ENCODE measurements around the gene PTPRG. TPM values are rescaled to one million over a fixed set of nuclear protein-coding genes. Genes with fewer than 3 reads are reported as not detected.

PTPRG gene
- total and polyA plus RNA-seq, 2 donors (not counting 3 experiments of a cell fraction or from before 2014, with no cell fraction given): 8.9 to 39.1 TPM

DNA sequence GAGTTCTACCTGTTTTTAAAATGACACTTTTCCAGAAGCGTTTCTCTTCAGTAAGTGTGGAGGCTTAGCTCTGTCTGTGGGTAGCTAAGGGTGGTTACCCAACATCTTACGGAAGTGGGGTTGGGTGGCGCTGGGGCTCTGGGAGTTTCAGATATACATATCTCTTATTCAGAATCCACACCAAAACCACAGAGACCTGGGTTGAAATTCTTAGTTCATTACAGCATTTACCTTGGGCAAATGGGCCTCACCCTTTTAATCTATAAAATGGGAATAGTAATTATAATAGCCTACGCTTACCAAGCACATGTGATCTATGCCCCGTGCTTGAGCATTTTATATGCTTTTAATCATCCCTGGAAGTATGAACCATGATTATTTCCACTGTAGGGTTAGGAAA lies 9.4 kb downstream of the PTPRG start:
- H3K4me2 ChIP-seq (ENCODE audit: insufficient read depth, low read length): no peak overlapping the region
- TF ChIP-seq EZH2 (IDR thresholded peaks at IDR 0.05; ENCODE audit: borderline replicate concordance, low read depth, low read length, severe bottlenecking) (no peak), MYC (IDR thresholded peaks at IDR 0.05; ENCODE audit: low read depth, low read length) (no peak), GATA2 (IDR thresholded peaks at IDR 0.05; ENCODE audit: insufficient read depth, insufficient read length, low read depth, low read length) (no peak), POLR2AphosphoS5 (IDR thresholded peaks at IDR 0.05; ENCODE audit: insufficient read depth, low read depth, low read length) (no peak), FOS (IDR thresholded peaks at IDR 0.05; ENCODE audit: borderline replicate concordance, insufficient read depth, low read length) (no peak), MAX (IDR thresholded peaks at IDR 0.05; ENCODE audit: insufficient read depth, insufficient read length) (no peak), JUN (IDR thresholded peaks at IDR 0.05; ENCODE audit: borderline replicate concordance, insufficient read depth, insufficient read length, low read depth) (no peak), POLR2A (IDR thresholded peaks at IDR 0.05; ENCODE audit: low read depth, low read length) (no peak)
- TF ChIP-seq, protein P1, sequence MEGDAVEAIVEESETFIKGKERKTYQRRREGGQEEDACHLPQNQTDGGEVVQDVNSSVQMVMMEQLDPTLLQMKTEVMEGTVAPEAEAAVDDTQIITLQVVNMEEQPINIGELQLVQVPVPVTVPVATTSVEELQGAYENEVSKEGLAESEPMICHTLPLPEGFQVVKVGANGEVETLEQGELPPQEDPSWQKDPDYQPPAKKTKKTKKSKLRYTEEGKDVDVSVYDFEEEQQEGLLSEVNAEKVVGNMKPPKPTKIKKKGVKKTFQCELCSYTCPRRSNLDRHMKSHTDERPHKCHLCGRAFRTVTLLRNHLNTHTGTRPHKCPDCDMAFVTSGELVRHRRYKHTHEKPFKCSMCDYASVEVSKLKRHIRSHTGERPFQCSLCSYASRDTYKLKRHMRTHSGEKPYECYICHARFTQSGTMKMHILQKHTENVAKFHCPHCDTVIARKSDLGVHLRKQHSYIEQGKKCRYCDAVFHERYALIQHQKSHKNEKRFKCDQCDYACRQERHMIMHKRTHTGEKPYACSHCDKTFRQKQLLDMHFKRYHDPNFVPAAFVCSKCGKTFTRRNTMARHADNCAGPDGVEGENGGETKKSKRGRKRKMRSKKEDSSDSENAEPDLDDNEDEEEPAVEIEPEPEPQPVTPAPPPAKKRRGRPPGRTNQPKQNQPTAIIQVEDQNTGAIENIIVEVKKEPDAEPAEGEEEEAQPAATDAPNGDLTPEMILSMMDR (IDR thresholded peaks at IDR 0.05; ENCODE audit: extremely low read depth in 1 of 2, insufficient read depth in 1 of 2, low read depth in 1 of 2, low read length in 2 of 2): no peak
- intact Hi-C loops (cut with micrococcal nuclease) (no loop called here), dilution Hi-C loops (cut with MboI; ENCODE audit: extremely low pct_ligation_motif_present, low sequenced_read_pairs) (no loop called here)
- no peaks in the 10 kb centered on the region for H3K9me1 ChIP-seq (replicated peaks; ENCODE audit: control insufficient read depth, extremely low read depth, insufficient read depth, low read length)
- BruUV-seq (replicated peaks): no TSS peak
- FAIRE-seq: no peak
- ChIA-PET POLR2A (interaction anchor here (0.8 kb wide), 1 partner anchor 271 kb away, joined by 3 read pairs; no protein-coding TSS in a partner anchor), CTCF (interaction anchor here (1.2 to 16.1 kb wide), 2 partner anchors 12 to 616 kb away, joined by 3 to 182 read pairs; no protein-coding TSS in a partner anchor)
- peaks cover 13% of the 10 kb centered on the region for H3K79me2 ChIP-seq (ENCODE audit: control insufficient read depth, insufficient read depth, low read length)
- no peak for DNase-seq (ENCODE audit: low read depth, low spot score)
- no peak overlapping the region for H3K9ac ChIP-seq (replicated peaks; ENCODE audit: extremely low read depth, insufficient read depth, low read length)
- H3K27ac ChIP-seq (ENCODE audit: insufficient read depth, low read depth, low read length): no peak overlapping the region
- no peaks in the 10 kb centered on the region for H3K27me3 ChIP-seq (ENCODE audit: control insufficient read depth in 2 of 2, insufficient read depth in 2 of 2, low read length in 2 of 2)
- no peak overlapping the region for H2AFZ ChIP-seq (ENCODE audit: low read depth, low read length)
- no peak overlapping the region for H3K4me3 ChIP-seq (replicated peaks in 1 of 3; ENCODE audit: insufficient read depth in 1 of 3, low read depth in 1 of 3, low read length in 3 of 3)
- H3K4me1 ChIP-seq (ENCODE audit: control insufficient read depth, extremely low read depth, insufficient read depth, low read length): no peaks in the 10 kb centered on the region
- no peaks in the 10 kb centered on the region for H3K36me3 ChIP-seq (ENCODE audit: control insufficient read depth in 2 of 2, extremely low read depth in 1 of 2, insufficient read depth in 2 of 2, low read length in 2 of 2)
- no peaks in the 10 kb centered on the region for H4K20me1 ChIP-seq (replicated peaks; ENCODE audit: control insufficient read depth, extremely low read depth, insufficient read depth, low read length)
- no peaks in the 10 kb centered on the region for H3K9me3 ChIP-seq (replicated peaks; ENCODE audit: control insufficient read depth, insufficient read depth, low read length)
